ENCODE data around the gene CIB4. TPM values are rescaled to one million over a fixed set of nuclear protein-coding genes. Genes with fewer than 3 reads are reported as not detected.

Gene CIB4
- total and polyA plus RNA-seq, 12 donors, result not detected

DNA sequence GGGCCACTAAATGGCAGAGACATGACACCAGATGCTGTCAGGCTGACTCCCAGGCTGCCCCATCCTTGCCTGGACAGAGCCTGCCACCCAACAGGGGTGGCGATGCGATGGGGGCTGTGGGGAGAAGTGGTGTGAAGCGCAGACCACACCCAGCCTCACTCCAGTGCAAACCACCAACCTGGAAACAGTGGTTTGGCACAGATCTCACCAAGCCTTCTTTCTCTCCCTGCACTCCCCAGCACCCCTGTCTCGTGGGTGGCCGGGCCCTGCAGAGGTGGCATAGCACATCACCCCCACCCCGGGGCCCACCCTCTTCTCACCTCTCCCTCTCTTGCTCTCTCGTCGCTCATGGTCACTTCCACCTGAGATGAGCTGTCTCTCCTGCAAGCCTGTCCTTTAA, 32.6 kb downstream of the CIB4 start:
- intact Hi-C loops (cut with DNase I), result no loop called here
- 90% methylated on average over 8 of the region's 8 CpGs for WGBS, 2 donors

DNA sequence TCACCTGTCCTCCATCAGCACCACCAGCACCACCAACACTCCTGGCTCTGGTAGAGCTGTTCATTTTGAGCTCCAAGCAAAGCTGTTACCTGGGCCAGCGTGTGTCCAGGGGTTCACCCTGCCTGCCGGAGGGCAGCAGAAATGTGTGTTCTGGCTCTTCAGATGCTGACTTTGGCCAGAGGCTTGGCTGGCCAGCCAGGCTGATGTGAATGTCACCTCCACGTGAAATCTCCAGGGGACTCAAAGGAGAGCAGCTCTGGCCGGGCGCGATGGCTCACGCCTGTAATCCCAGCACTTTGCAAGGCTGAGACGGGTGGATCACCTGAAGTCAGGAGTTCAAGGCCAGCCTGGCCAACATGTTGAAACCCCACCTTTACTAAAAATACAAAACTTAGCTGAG, 33.5 kb downstream of the CIB4 start:
- no peak for ATAC-seq
- Histone ChIP-seq H3K27me3 (peaks cover 0 to 43% (median 21%) of the 10 kb centered on the region in 7 donors), H3K36me3 (no peaks in the 10 kb centered on the region), H3K9me3 (no peaks in the 10 kb centered on the region), H3K27ac (no peak overlapping the region), H3K4me1 (peaks cover 0 to 8% (median 2%) of the 10 kb centered on the region in 9 donors), H3K4me3 (no peak overlapping the region)
- TF ChIP-seq, protein P1, sequence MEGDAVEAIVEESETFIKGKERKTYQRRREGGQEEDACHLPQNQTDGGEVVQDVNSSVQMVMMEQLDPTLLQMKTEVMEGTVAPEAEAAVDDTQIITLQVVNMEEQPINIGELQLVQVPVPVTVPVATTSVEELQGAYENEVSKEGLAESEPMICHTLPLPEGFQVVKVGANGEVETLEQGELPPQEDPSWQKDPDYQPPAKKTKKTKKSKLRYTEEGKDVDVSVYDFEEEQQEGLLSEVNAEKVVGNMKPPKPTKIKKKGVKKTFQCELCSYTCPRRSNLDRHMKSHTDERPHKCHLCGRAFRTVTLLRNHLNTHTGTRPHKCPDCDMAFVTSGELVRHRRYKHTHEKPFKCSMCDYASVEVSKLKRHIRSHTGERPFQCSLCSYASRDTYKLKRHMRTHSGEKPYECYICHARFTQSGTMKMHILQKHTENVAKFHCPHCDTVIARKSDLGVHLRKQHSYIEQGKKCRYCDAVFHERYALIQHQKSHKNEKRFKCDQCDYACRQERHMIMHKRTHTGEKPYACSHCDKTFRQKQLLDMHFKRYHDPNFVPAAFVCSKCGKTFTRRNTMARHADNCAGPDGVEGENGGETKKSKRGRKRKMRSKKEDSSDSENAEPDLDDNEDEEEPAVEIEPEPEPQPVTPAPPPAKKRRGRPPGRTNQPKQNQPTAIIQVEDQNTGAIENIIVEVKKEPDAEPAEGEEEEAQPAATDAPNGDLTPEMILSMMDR (IDR thresholded peaks at IDR 0.05), result no peak
- no peak for DNase-seq
- intact Hi-C loops (cut with DNase I), result no loop called here
- WGBS, 2 donors, result 79 to 80% methylated on average over 8 of the region's 8 CpGs

More for the DNA sequence above, 32.6 kb downstream of the CIB4 start:
- Histone ChIP-seq H3K9me3 (no peaks in the 10 kb centered on the region), H3K27me3 (peaks cover 0 to 36% (median 19%) of the 10 kb centered on the region in 7 donors), H3K36me3 (no peaks in the 10 kb centered on the region), H3K27ac (no peak overlapping the region), H3K4me3 (no peak overlapping the region), H3K4me1 (peaks cover 0 to 17% (median 9%) of the 10 kb centered on the region in 9 donors)
- DNase-seq (no peak), ATAC-seq (no peak)
- TF ChIP-seq, protein P1 (IDR thresholded peaks at IDR 0.05), result no peak

DNA sequence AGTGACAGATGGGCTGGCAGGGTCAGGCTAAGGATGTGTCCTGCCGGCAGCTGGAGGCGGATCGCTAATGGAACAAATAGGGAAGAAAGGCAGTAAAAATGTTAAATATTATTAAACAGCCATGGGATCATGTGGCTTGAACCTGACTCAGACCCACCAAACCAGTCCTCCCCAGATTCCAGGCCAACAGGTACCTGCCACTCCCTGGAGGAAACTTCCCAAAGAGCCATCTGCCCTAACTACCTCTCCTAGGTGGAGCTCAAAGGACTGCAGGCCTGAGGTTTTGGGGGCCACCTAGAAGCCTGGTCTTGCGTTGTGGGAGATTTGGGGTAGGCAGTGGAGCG, 34.3 kb downstream of the CIB4 start:
- 87% methylated on average over 5 of the region's 5 CpGs for WGBS, 2 donors
- Histone ChIP-seq H3K9me3 (no peaks in the 10 kb centered on the region), H3K4me3 (no peak overlapping the region), H3K36me3 (no peaks in the 10 kb centered on the region), H3K27me3 (peaks cover 0 to 52% (median 27%) of the 10 kb centered on the region in 7 donors), H3K27ac (no peak overlapping the region), H3K4me1 (no peaks in the 10 kb centered on the region)
- intact Hi-C loops (cut with DNase I), result no loop called here
- DNase-seq (no peak), ATAC-seq (no peak)
- TF ChIP-seq, protein P1 (IDR thresholded peaks at IDR 0.05), result no peak

DNA sequence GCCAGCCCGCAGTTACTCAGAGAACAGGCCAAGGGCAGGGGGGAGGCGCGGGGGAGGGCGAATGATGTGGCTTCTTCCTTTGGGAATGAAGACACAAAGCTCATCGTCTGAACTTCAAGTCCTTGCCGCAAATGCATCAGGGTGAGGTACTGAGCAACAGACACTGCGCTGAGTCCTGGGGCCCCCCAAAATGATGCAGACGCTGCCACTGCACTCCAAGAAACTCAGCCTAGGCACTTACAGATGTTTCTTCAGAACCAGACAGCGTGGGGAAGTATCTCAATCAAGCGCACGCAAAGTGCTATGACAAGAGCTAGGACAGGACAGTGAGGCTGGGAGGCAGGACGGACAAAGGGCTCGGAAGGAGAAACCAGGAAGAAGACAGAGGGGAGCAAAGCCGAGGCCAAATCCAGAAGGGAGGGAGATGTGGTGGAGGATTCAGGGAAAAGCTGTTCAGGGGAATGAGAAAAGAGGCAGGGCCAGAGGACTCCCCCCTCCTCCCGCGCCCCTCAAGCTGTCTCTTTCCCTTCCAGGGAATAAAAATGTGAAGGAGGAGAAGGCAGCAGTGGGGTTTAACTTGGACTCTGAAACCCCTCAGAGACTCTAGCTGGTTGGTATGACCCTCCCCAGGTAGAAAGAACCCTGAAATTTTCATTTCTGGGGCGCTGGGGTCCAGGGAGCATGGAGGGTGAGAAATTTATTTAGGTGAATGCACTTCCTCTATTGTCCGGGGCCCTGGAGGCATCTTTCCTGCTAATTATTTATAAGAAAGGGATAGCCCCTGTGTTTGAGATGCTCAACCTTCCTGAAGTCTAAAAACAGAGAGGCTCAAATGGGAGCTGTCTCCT, 34.9 kb downstream of the CIB4 start:
- peaks cover 0 to 58% (median 33%) of the 10 kb centered on the region in 7 donors for H3K27me3 ChIP-seq
- DNase-seq (no peak), ATAC-seq (peak in 1 of 8 donors; percentile 7)
- TF ChIP-seq, protein P1 (IDR thresholded peaks at IDR 0.05), result no peak
- 73% methylated on average over 18 of the region's 18 CpGs for WGBS, 2 donors
- no peaks in the 10 kb centered on the region for H3K4me1 ChIP-seq
- H3K36me3 ChIP-seq, result no peaks in the 10 kb centered on the region
- intact Hi-C loops (cut with DNase I), result loop anchor here (1.0 to 2.0 kb wide), 3 partner anchors 139 to 141 kb away; no protein-coding TSS in a partner anchor
- H3K9me3 ChIP-seq, result no peaks in the 10 kb centered on the region
- no peak overlapping the region for H3K27ac ChIP-seq
- no peak overlapping the region for H3K4me3 ChIP-seq

All from heart right ventricle (tissue), 16 donors.